ENCODE results near the gene FBXO30. TPM values are rescaled to one million over a fixed set of nuclear protein-coding genes. Genes with fewer than 3 reads are reported as not detected.

Gene FBXO30
- total and polyA plus RNA-seq, 9 of the 15 experiments (the other 6 are each of a cell fraction or from before 2014, with no cell fraction given) = 3.6 to 12.8 (median 7.1) TPM

DNA sequence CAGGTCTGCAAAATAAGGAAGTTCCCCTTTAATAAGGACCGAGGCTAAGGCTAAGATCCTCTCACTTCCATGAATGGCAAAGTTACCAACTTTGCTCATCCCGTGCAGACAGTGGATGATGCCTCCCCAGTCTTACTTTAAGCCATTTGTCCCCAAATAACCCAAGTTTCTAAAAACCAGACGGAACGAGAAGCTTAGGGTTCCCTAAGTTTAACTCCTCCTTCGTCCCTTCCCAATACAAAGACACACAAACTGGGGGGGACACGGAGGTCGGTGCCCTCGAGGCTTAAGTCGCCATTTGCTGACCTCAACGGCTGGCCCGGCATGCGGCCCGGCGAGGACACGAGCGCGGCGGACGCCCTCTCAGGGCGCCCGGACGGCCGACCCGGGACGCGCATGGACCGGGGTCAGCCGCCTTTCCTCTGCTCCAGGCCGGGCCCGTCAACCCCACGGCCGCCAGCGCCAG lies 527 bp downstream of the FBXO30 start (continued):
- TF ChIP-seq, protein P1, sequence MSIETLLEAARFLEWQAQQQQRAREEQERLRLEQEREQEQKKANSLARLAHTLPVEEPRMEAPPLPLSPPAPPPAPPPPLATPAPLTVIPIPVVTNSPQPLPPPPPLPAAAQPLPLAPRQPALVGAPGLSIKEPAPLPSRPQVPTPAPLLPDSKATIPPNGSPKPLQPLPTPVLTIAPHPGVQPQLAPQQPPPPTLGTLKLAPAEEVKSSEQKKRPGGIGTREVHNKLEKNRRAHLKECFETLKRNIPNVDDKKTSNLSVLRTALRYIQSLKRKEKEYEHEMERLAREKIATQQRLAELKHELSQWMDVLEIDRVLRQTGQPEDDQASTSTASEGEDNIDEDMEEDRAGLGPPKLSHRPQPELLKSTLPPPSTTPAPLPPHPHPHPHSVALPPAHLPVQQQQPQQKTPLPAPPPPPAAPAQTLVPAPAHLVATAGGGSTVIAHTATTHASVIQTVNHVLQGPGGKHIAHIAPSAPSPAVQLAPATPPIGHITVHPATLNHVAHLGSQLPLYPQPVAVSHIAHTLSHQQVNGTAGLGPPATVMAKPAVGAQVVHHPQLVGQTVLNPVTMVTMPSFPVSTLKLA (conservative IDR thresholded peaks at IDR 0.05) = peak in 1 of 2 experiments; percentile 48; a peak in 2 of 4 replicates
- no peak for TF ChIP-seq DPF2 (IDR thresholded peaks at IDR 0.05)
- no peak for TF ChIP-seq ETV6 (IDR thresholded peaks at IDR 0.05; ENCODE audit: borderline replicate concordance in 1 of 2, low read depth in 2 of 2, low read length in 1 of 2)
- TF ChIP-seq ETV6 (CRISPR knock-in tag; IDR thresholded peaks at IDR 0.05; ENCODE audit: borderline replicate concordance) = peak; percentile 69; the same call in 1 of the 2 replicates
- no peak for TF ChIP-seq GTF2F1 (IDR thresholded peaks at IDR 0.05; ENCODE audit: low read depth, low read length)
- TF ChIP-seq, protein P2, sequence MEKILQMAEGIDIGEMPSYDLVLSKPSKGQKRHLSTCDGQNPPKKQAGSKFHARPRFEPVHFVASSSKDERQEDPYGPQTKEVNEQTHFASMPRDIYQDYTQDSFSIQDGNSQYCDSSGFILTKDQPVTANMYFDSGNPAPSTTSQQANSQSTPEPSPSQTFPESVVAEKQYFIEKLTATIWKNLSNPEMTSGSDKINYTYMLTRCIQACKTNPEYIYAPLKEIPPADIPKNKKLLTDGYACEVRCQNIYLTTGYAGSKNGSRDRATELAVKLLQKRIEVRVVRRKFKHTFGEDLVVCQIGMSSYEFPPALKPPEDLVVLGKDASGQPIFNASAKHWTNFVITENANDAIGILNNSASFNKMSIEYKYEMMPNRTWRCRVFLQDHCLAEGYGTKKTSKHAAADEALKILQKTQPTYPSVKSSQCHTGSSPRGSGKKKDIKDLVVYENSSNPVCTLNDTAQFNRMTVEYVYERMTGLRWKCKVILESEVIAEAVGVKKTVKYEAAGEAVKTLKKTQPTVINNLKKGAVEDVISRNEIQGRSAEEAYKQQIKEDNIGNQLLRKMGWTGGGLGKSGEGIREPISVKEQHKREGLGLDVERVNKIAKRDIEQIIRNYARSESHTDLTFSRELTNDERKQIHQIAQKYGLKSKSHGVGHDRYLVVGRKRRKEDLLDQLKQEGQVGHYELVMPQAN (IDR thresholded peaks at IDR 0.05; ENCODE audit: borderline replicate concordance) = peak; percentile 46; the same call in 1 of the 2 replicates
- 0 out of 2 replicates have a peak, but pooled peaks have one; percentile 31 for TF ChIP-seq XRCC5 (IDR thresholded peaks at IDR 0.05; ENCODE audit: low read depth, low read length)
- TF ChIP-seq RB1 (IDR thresholded peaks at IDR 0.05; ENCODE audit: low read depth) = no peak
- TF ChIP-seq, protein P3, sequence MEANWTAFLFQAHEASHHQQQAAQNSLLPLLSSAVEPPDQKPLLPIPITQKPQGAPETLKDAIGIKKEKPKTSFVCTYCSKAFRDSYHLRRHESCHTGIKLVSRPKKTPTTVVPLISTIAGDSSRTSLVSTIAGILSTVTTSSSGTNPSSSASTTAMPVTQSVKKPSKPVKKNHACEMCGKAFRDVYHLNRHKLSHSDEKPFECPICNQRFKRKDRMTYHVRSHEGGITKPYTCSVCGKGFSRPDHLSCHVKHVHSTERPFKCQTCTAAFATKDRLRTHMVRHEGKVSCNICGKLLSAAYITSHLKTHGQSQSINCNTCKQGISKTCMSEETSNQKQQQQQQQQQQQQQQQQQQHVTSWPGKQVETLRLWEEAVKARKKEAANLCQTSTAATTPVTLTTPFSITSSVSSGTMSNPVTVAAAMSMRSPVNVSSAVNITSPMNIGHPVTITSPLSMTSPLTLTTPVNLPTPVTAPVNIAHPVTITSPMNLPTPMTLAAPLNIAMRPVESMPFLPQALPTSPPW (CRISPR knock-in tag; IDR thresholded peaks at IDR 0.05) = no peak
- no peak for TF ChIP-seq SRSF7 (optimal IDR thresholded peaks at IDR 0.05; ENCODE audit: low read depth, low read length)
- TF ChIP-seq TOE1 (IDR thresholded peaks at IDR 0.05; ENCODE audit: borderline replicate concordance) = 0 out of 2 replicates have a peak, but pooled peaks have one; percentile 18
- TF ChIP-seq TOE1 (CRISPR knock-in tag; IDR thresholded peaks at IDR 0.05; ENCODE audit: borderline replicate concordance, low read depth) = no peak
- TF ChIP-seq ZNF696 (CRISPR knock-in tag; conservative IDR thresholded peaks at IDR 0.05) = no peak
- TF ChIP-seq EGR1 (conservative IDR thresholded peaks at IDR 0.05) = no peak
- TF ChIP-seq, protein P4, sequence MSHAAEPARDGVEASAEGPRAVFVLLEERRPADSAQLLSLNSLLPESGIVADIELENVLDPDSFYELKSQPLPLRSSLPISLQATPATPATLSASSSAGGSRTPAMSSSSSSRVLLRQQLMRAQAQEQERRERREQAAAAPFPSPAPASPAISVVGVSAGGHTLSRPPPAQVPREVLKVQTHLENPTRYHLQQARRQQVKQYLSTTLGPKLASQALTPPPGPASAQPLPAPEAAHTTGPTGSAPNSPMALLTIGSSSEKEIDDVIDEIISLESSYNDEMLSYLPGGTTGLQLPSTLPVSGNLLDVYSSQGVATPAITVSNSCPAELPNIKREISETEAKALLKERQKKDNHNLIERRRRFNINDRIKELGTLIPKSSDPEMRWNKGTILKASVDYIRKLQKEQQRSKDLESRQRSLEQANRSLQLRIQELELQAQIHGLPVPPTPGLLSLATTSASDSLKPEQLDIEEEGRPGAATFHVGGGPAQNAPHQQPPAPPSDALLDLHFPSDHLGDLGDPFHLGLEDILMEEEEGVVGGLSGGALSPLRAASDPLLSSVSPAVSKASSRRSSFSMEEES (CRISPR knock-in tag; IDR thresholded peaks at IDR 0.05) = no peak
- no peak for TF ChIP-seq ZC3H4 (CRISPR knock-in tag; IDR thresholded peaks at IDR 0.05; ENCODE audit: borderline replicate concordance)
- peak; percentile 23; the same call in 1 of the 2 replicates for TF ChIP-seq ZBTB17 (CRISPR knock-in tag; IDR thresholded peaks at IDR 0.05)
- TF ChIP-seq ZNF830 (CRISPR knock-in tag; IDR thresholded peaks at IDR 0.05) = peak; percentile 54; the same call in 1 of the 2 replicates
- TF ChIP-seq TRIM28 (IDR thresholded peaks at IDR 0.05) = no peak
- peak; percentile 75 for TF ChIP-seq HNRNPLL (IDR thresholded peaks at IDR 0.05; ENCODE audit: low read depth, low read length, poor library complexity, severe bottlenecking)
- no peak for TF ChIP-seq ZC3H11A (IDR thresholded peaks at IDR 0.05; ENCODE audit: low read depth, low read length)
- 0 out of 2 replicates have a peak, but pooled peaks have one; percentile 37 for TF ChIP-seq NR2C1 (IDR thresholded peaks at IDR 0.05)
- TF ChIP-seq NR2C1 (tag; IDR thresholded peaks at IDR 0.05) = peak; percentile 44; the same call in 1 of the 2 replicates
- no peak; the same call in 1 of the 2 replicates for TF ChIP-seq HNRNPL (IDR thresholded peaks at IDR 0.05; ENCODE audit: low read depth, low read length)

All from K562 (cell line).